ENCODE data around the gene BOD1. TPM values are rescaled to one million over a fixed set of nuclear protein-coding genes. Genes with fewer than 3 reads are reported as not detected.

BOD1 gene
- total and polyA plus RNA-seq, 4 donors: 15.1 to 16.0 (median 15.6) TPM

DNA sequence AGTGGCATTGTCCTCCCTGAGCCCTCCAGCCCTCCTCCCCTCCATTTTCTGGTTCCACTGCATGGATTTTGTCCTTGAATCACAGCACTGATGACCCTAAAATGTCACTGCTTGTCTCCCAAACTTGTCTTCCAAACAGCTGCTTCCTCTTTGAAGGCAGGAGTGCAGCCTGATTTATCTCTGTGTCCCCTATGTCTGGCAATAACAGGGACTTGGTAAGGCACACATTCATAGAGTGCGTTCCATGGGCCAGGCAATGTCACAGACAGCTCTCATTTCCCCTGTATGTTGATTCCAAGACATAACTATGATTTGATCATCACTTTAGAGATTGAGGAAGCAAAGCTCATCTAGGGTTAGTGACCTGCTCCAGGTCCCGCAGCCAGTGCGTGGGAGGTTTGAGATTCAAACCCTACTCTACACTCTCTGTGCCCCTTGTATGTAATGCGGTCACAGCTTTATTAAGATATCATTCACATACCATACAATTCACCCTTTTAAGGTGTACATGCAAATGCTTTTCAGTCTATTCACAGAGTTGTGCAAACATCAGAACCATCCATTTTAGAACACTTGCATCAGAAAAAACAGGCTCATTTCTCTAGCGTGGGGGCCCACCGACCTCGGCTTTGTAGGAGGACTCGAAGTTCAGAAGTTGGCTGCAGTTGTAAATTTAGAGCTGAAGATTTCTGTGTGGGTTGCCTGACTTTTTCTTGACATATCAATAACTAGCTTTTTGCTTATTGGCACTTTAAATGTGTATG is 28.4 kb upstream of the BOD1 start:
- H3K4me3 ChIP-seq (ENCODE audit: low read depth in 1 of 3, low read length in 3 of 3): no peak overlapping the region
- no peak for DNase-seq (ENCODE audit: low spot score)
- H3K36me3 ChIP-seq (ENCODE audit: control insufficient read depth in 4 of 4, insufficient read depth in 3 of 4, low read depth in 1 of 4, low read length in 3 of 4): no peaks in the 10 kb centered on the region
- peaks cover 0 to 21% (median 19%) of the 10 kb centered on the region in 4 donors for H3K4me1 ChIP-seq (ENCODE audit: control insufficient read depth in 4 of 4, insufficient read depth in 4 of 4, low read length in 3 of 4)
- 76% methylated on average over 8 of the region's 8 CpGs for WGBS
- no peak overlapping the region for H3K27ac ChIP-seq (ENCODE audit: low read depth in 1 of 2, low read length in 2 of 2)
- H3K9ac ChIP-seq (ENCODE audit: low read depth in 1 of 2, low read length in 2 of 2): no peak overlapping the region
- no peaks in the 10 kb centered on the region for H3K9me3 ChIP-seq (ENCODE audit: control insufficient read depth in 4 of 4, low read length in 3 of 4)
- no peaks in the 10 kb centered on the region for H3K27me3 ChIP-seq (ENCODE audit: control insufficient read depth in 4 of 4, insufficient read depth in 4 of 4, low read length in 3 of 4)
- TF ChIP-seq, protein P1, sequence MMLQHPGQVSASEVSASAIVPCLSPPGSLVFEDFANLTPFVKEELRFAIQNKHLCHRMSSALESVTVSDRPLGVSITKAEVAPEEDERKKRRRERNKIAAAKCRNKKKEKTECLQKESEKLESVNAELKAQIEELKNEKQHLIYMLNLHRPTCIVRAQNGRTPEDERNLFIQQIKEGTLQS (IDR thresholded peaks at IDR 0.05): no peak
- no peak for TF ChIP-seq HNF4A (conservative IDR thresholded peaks at IDR 0.05)
- no peak for TF ChIP-seq YY1 (IDR thresholded peaks at IDR 0.05)
- no peak for TF ChIP-seq HNF4G (IDR thresholded peaks at IDR 0.05)
- TF ChIP-seq, protein P2, sequence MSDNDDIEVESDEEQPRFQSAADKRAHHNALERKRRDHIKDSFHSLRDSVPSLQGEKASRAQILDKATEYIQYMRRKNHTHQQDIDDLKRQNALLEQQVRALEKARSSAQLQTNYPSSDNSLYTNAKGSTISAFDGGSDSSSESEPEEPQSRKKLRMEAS (IDR thresholded peaks at IDR 0.05): no peak
- TF ChIP-seq NR2F2 (IDR thresholded peaks at IDR 0.05): no peak
- no peak for TF ChIP-seq EGR1 (IDR thresholded peaks at IDR 0.05; ENCODE audit: low read depth in 2 of 2)
- TF ChIP-seq, protein P3, sequence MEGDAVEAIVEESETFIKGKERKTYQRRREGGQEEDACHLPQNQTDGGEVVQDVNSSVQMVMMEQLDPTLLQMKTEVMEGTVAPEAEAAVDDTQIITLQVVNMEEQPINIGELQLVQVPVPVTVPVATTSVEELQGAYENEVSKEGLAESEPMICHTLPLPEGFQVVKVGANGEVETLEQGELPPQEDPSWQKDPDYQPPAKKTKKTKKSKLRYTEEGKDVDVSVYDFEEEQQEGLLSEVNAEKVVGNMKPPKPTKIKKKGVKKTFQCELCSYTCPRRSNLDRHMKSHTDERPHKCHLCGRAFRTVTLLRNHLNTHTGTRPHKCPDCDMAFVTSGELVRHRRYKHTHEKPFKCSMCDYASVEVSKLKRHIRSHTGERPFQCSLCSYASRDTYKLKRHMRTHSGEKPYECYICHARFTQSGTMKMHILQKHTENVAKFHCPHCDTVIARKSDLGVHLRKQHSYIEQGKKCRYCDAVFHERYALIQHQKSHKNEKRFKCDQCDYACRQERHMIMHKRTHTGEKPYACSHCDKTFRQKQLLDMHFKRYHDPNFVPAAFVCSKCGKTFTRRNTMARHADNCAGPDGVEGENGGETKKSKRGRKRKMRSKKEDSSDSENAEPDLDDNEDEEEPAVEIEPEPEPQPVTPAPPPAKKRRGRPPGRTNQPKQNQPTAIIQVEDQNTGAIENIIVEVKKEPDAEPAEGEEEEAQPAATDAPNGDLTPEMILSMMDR (IDR thresholded peaks at IDR 0.05; ENCODE audit: low read depth, low read length, missing input control): no peak

DNA sequence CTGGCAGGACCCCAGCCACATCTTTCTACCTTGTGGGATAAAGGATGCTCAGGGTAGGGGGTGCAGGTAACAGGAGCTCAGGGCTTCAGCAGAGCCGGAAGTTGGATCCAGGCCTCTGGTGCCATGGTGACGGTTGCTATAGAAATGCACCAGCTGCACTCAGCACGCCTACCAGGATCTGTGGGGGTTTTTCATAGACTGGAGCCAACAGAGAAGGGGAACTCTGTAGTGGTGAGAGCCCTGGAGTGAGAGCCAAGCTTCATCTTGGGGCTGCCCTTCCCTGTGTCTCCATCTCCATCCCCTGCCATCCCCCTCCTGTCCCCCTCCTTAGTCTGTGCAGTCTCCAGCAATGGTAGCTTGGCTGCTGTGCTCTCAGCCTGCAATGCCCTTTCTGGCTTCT is 27.5 kb upstream of the BOD1 start:
- 79% methylated on average over 3 of the region's 3 CpGs for WGBS
- H3K27me3 ChIP-seq (ENCODE audit: control insufficient read depth in 4 of 4, insufficient read depth in 4 of 4, low read length in 3 of 4): no peaks in the 10 kb centered on the region
- no peak overlapping the region for H3K9ac ChIP-seq (ENCODE audit: low read depth in 1 of 2, low read length in 2 of 2)
- no peaks in the 10 kb centered on the region for H3K9me3 ChIP-seq (ENCODE audit: control insufficient read depth in 4 of 4, low read length in 3 of 4)
- no peak overlapping the region for H3K27ac ChIP-seq (ENCODE audit: low read depth in 1 of 2, low read length in 2 of 2)
- no peak overlapping the region for H3K4me3 ChIP-seq (ENCODE audit: low read depth in 1 of 3, low read length in 3 of 3)
- TF ChIP-seq HNF4A (conservative IDR thresholded peaks at IDR 0.05) (no peak), HNF4G (IDR thresholded peaks at IDR 0.05) (no peak), YY1 (IDR thresholded peaks at IDR 0.05) (no peak), EGR1 (IDR thresholded peaks at IDR 0.05; ENCODE audit: low read depth in 2 of 2) (no peak), TAF1 (conservative IDR thresholded peaks at IDR 0.05) (no peak), SP1 (IDR thresholded peaks at IDR 0.05) (no peak), FOXA2 (IDR thresholded peaks at IDR 0.05) (no peak), NR2F2 (IDR thresholded peaks at IDR 0.05) (no peak)
- TF ChIP-seq, protein P4, sequence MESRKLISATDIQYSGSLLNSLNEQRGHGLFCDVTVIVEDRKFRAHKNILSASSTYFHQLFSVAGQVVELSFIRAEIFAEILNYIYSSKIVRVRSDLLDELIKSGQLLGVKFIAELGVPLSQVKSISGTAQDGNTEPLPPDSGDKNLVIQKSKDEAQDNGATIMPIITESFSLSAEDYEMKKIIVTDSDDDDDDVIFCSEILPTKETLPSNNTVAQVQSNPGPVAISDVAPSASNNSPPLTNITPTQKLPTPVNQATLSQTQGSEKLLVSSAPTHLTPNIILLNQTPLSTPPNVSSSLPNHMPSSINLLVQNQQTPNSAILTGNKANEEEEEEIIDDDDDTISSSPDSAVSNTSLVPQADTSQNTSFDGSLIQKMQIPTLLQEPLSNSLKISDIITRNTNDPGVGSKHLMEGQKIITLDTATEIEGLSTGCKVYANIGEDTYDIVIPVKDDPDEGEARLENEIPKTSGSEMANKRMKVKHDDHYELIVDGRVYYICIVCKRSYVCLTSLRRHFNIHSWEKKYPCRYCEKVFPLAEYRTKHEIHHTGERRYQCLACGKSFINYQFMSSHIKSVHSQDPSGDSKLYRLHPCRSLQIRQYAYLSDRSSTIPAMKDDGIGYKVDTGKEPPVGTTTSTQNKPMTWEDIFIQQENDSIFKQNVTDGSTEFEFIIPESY (IDR thresholded peaks at IDR 0.05): no peak
- TF ChIP-seq, protein P2 (IDR thresholded peaks at IDR 0.05): no peak
- TF ChIP-seq, protein P1 (IDR thresholded peaks at IDR 0.05): no peak
- no peak for DNase-seq (ENCODE audit: low spot score)
- no peaks in the 10 kb centered on the region for H3K36me3 ChIP-seq (ENCODE audit: control insufficient read depth in 4 of 4, insufficient read depth in 3 of 4, low read depth in 1 of 4, low read length in 3 of 4)
- peaks cover 0 to 23% (median 19%) of the 10 kb centered on the region in 4 donors for H3K4me1 ChIP-seq (ENCODE audit: control insufficient read depth in 4 of 4, insufficient read depth in 4 of 4, low read length in 3 of 4)

All from liver (tissue), 9 donors.